NB4 (cell line): ENCODE data around the gene GRAMD2A.

Source experiments
- MYC ChIP-seq: IDR thresholded peaks from 2 replicates; pipeline ENCODE4 v1.6.1; 2011; ENCODE audit warnings: low read depth, low read length
- POLR2A ChIP-seq: IDR thresholded peaks from 2 replicates; pipeline ENCODE4 v1.6.1; 2011; ENCODE audit warnings: mild to moderate bottlenecking; ENCODE audit not compliant: insufficient read length; ENCODE audit errors: extremely low read depth
- TF ChIP-seq, protein P1 (sequence below): IDR thresholded peaks from 2 replicates; pipeline ENCODE4 v1.6.1; 2011; ENCODE audit warnings: low read depth, low read length

DNA sequence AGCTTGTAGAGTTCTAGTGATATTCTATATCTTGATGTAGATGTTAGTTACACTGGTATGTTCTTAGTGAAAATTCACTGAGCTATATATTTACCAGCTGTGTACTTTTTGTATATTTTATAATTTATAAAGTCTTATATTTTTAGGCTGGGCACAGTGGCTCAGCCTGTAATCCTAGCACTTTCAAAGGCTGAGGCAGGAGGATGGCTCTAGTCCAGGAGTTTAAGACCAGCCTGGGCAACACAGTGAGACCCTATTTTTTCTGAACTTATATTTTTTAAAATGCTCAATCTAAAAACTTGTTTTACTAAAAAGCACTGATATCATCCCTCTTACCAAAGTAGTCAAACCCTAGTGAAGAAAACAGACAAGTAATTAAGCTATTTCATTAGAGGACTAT is 84.8 kb downstream of the GRAMD2A start:
- TF ChIP-seq MYC, result no peak
- TF ChIP-seq, protein P1, sequence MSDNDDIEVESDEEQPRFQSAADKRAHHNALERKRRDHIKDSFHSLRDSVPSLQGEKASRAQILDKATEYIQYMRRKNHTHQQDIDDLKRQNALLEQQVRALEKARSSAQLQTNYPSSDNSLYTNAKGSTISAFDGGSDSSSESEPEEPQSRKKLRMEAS, result no peak
- TF ChIP-seq POLR2A, result no peak
